PC-9 (cell line): ENCODE measurements around the gene ZBTB45. TPM values are rescaled to one million over a fixed set of nuclear protein-coding genes. Genes with fewer than 3 reads are reported as not detected.
A peak's percentile ranks its signal among the peaks of the same experiment; 100 is the strongest.

Source experiments
- BruUV-seq: library from RNA; stranded (reverse); fragments of 400-500 nt; replicated peaks from 2 replicates; lab custom pipeline; 2021; lab: Mats Ljungman, UMichigan
- CTCF ChIA-PET: fragments of 300-600 bp; sonication (Branson Sonifier 250); formaldehyde crosslinking; loops from one replicate; lab custom pipeline; 2022; ENCODE audit warnings: antibody characterized with exemption; lab: Charles Lee
- POLR2A ChIA-PET: fragments of 300-600 bp; sonication (Branson Sonifier 250); formaldehyde crosslinking; loops from one replicate; lab custom pipeline; 2022; ENCODE audit warnings: antibody characterized with exemption; ENCODE audit not compliant: unreplicated experiment; lab: Charles Lee
- DNase-seq, 2 experiments: peaks; one replicate each; pipeline versions ENCODE4 v3.0.0 to v3.0.0-alpha.2; 2015 to 2022; ENCODE audit warnings: mixed read lengths in 1 of 2
- H2AFZ ChIP-seq: fragments of 200-600 bp; sonication (generic); 2 replicates; pipeline ENCODE4 v1.8.1; 2017; ENCODE audit warnings: antibody characterized with exemption
- H3F3A ChIP-seq: fragments of 200-600 bp; sonication (generic); 2 replicates; pipeline ENCODE4 v1.8.1; 2017; ENCODE audit warnings: antibody characterized with exemption, mild to moderate bottlenecking, low read depth; ENCODE audit not compliant: insufficient read depth
- H3K27ac ChIP-seq: fragments of 200-600 bp; sonication (generic); 2 replicates; pipeline ENCODE4 v1.6.1; 2016; ENCODE audit warnings: mixed run types
- H3K27me3 ChIP-seq: fragments of 200-600 bp; sonication (generic); 2 replicates; pipeline ENCODE4 v1.6.1; 2016; ENCODE audit warnings: low read depth, mixed run types; ENCODE audit not compliant: insufficient read depth
- H3K36me3 ChIP-seq: fragments of 200-600 bp; sonication (generic); 2 replicates; pipeline ENCODE4 v1.6.1; 2016; ENCODE audit warnings: low read depth, mixed run types
- H3K4me1 ChIP-seq: fragments of 200-600 bp; sonication (generic); replicated peaks from 2 replicates; pipeline ENCODE4 v1.6.1; 2016; ENCODE audit warnings: mixed run types; ENCODE audit not compliant: insufficient read depth
- H3K4me2 ChIP-seq: fragments of 200-600 bp; sonication (generic); 2 replicates; pipeline ENCODE4 v1.6.1; 2017; ENCODE audit warnings: mixed run types
- H3K4me3 ChIP-seq: fragments of 200-600 bp; sonication (generic); 2 replicates; pipeline ENCODE4 v1.6.1; 2016; ENCODE audit warnings: mixed run types
- H3K79me2 ChIP-seq: fragments of 200-600 bp; sonication (generic); 2 replicates; pipeline ENCODE4 v1.6.1; 2017; ENCODE audit warnings: low read depth, mixed run types
- H3K9me2 ChIP-seq: fragments of 200-600 bp; sonication (generic); 2 replicates; pipeline ENCODE4 v1.8.1; 2017; ENCODE audit warnings: mild to moderate bottlenecking; ENCODE audit not compliant: insufficient read depth
- H3K9me3 ChIP-seq: fragments of 200-600 bp; sonication (generic); 2 replicates; pipeline ENCODE4 v1.8.1; 2016; ENCODE audit warnings: low read depth; ENCODE audit not compliant: insufficient read depth
- H4K20me1 ChIP-seq: fragments of 200-600 bp; sonication (generic); 2 replicates; pipeline ENCODE4 v1.8.1; 2017; ENCODE audit not compliant: insufficient read depth
- CTCF ChIP-seq: fragments of 200-600 bp; sonication (generic); conservative IDR thresholded peaks from 2 replicates; pipeline ENCODE4 v1.6.1; 2017; ENCODE audit warnings: mixed run types, antibody characterized with exemption, mild to moderate bottlenecking, moderate library complexity
- EZH2 ChIP-seq: fragments of 200-600 bp; sonication (generic); IDR thresholded peaks from 2 replicates; pipeline ENCODE4 v1.8.0; 2017; ENCODE audit warnings: antibody characterized with exemption, low read depth
- intact Hi-C: fragments of 100-400 bp; cut with micrococcal nuclease; formaldehyde crosslinking; loops from one replicate; pipeline ENCODE4 v1.10.0; 2022; ENCODE audit not compliant: unreplicated experiment
- total RNA-seq: library from RNA; stranded (reverse); gene quantifications from 2 replicates; pipeline ENCODE4 v1.2.3, GENCODE V29; 2021

The ZBTB45 gene
- total RNA-seq, 1 experiment from 2014 or later, result 8.1 TPM

GRCh38 chr19:58555369-58555885 is 35.8 kb upstream of the ZBTB45 start:
- Histone ChIP-seq H3K4me3 (peak overlapping the region; percentile 73; the same call in 1 of the 2 replicates), H3F3A (peaks cover 16% of the 10 kb centered on the region; the same call in 1 of the 2 replicates), H4K20me1 (no peaks in the 10 kb centered on the region), H3K79me2 (peaks cover 13% of the 10 kb centered on the region), H3K27me3 (no peaks in the 10 kb centered on the region), H3K4me2 (peak overlapping the region; percentile 82), H3K4me1 (peaks cover 7% of the 10 kb centered on the region; the same call in 1 of the 2 replicates), H3K36me3 (no peaks in the 10 kb centered on the region), H2AFZ (no peak overlapping the region), H3K9me2 (no peaks in the 10 kb centered on the region), H3K27ac (peak overlapping the region; percentile 41; the same call in 1 of the 2 replicates), H3K9me3 (no peaks in the 10 kb centered on the region)
- CTCF ChIA-PET, result no interaction called here
- no peak for DNase-seq
- BruUV-seq, result no TSS peak
- POLR2A ChIA-PET, result interaction anchor here (0.6 to 1.0 kb wide), 2 partner anchors 12 to 169 kb away, joined by 3 read pairs; partner anchors contain the start of gene TRIM28
- TF ChIP-seq EZH2, result no peak
- TF ChIP-seq CTCF, result no peak
- intact Hi-C loops, result no loop called here

- no peaks in the 10 kb centered on the region for H3K9me2 ChIP-seq
- H3K27me3 ChIP-seq, result no peaks in the 10 kb centered on the region
- peak within 1 kb of the TSS; percentile 73 for H3K4me3 ChIP-seq
- H3K4me1 ChIP-seq, result peaks cover 7% of the 10 kb centered on the region; the same call in 1 of the 2 replicates
- peaks cover 19% of the 10 kb centered on the region; the same call in 1 of the 2 replicates for H3F3A ChIP-seq
- POLR2A ChIA-PET, result interaction anchor here (0.6 to 1.0 kb wide), 4 partner anchors 11 to 228 kb away, joined by 3 to 12 read pairs (median 3); partner anchors contain the start of genes TRIM28, ZBTB45 and ZSCAN22
- BruUV-seq, result TSS peak; percentile 43
- H4K20me1 ChIP-seq, result no peaks in the 10 kb centered on the region
- H3K9me3 ChIP-seq, result no peaks in the 10 kb centered on the region
- no peaks in the 10 kb centered on the region for H3K36me3 ChIP-seq
- peak within 1 kb of the TSS; percentile 82 for H3K4me2 ChIP-seq
- DNase-seq, result peak; percentile 79 to 96
- intact Hi-C loops, result no loop called here
- TF ChIP-seq CTCF, result no peak
- TF ChIP-seq EZH2, result no peak
- H2AFZ ChIP-seq, result peak within 1 kb of the TSS; percentile 88
- H3K79me2 ChIP-seq, result peaks cover 13% of the 10 kb centered on the region
- CTCF ChIA-PET, result no interaction called here
- H3K27ac ChIP-seq, result peak within 1 kb of the TSS; percentile 41; the same call in 1 of the 2 replicates
Measured at GRCh38 chr19:58554494-58555368, 35.1 kb upstream of the ZBTB45 start, which contains the start of gene CHMP2A. Gene CHMP2A (minus strand): TSS chr19:58555105. CDS start chr19:58554212, 893 bp downstream.

- no TSS peak for BruUV-seq
- ChIA-PET CTCF (no interaction called here), POLR2A (no interaction called here)
- no peaks in the 10 kb centered on the region for H3K9me2 ChIP-seq
- H3K9me3 ChIP-seq, result no peaks in the 10 kb centered on the region
- peak overlapping the region; percentile 41; the same call in 1 of the 2 replicates for H3K27ac ChIP-seq
- peak overlapping the region; percentile 82 for H3K4me2 ChIP-seq
- peaks cover 22% of the 10 kb centered on the region; the same call in 1 of the 2 replicates for H3F3A ChIP-seq
- no peak for TF ChIP-seq CTCF
- no peak for TF ChIP-seq EZH2
- H4K20me1 ChIP-seq, result no peaks in the 10 kb centered on the region
- H2AFZ ChIP-seq, result no peak overlapping the region
- DNase-seq, result no peak
- H3K4me1 ChIP-seq, result peaks cover 7% of the 10 kb centered on the region; the same call in 1 of the 2 replicates
- H3K4me3 ChIP-seq, result peak overlapping the region; percentile 73
- intact Hi-C loops, result no loop called here
- H3K79me2 ChIP-seq, result peaks cover 17% of the 10 kb centered on the region
- no peaks in the 10 kb centered on the region for H3K27me3 ChIP-seq
- H3K36me3 ChIP-seq, result no peaks in the 10 kb centered on the region
Measured at GRCh38 chr19:58553799-58554493, 34.3 kb upstream of the ZBTB45 start.
